Neural progenitor cell (in vitro differentiated cells): ENCODE data around the gene SLC52A3.

Experiments
- CTCF ChIP-seq: fragments of 200-600 bp; sonication (generic); IDR thresholded peaks from 2 replicates; pipeline ENCODE4 v1.5.1; 2017; ENCODE audit warnings: antibody characterized with exemption, mild to moderate bottlenecking
- EZH2 ChIP-seq: fragments of 200-600 bp; sonication (generic); IDR thresholded peaks from 2 replicates; pipeline ENCODE4 v1.6.1; 2017; ENCODE audit warnings: antibody characterized with exemption, mild to moderate bottlenecking, moderate library complexity

GRCh38 chr20:728256-728944, 39.9 kb downstream of the SLC52A3 start:
- TF ChIP-seq CTCF = peak; percentile 73
- TF ChIP-seq EZH2 = no peak
